Embryonic facial prominence (tissue), 1 donor: ENCODE measurements around the gene KMT2A.
"Not testable (repeated sequence)": the region's sequence is repeated elsewhere in the genome, so short reads cannot be mapped to it uniquely, and the experiment has no call there.

Experiments
- DNase-seq: peaks from one replicate; pipeline ENCODE4 v3.0.0-alpha.2; 2016; ENCODE audit errors: extremely low spot score

Gene KMT2A

DNA sequence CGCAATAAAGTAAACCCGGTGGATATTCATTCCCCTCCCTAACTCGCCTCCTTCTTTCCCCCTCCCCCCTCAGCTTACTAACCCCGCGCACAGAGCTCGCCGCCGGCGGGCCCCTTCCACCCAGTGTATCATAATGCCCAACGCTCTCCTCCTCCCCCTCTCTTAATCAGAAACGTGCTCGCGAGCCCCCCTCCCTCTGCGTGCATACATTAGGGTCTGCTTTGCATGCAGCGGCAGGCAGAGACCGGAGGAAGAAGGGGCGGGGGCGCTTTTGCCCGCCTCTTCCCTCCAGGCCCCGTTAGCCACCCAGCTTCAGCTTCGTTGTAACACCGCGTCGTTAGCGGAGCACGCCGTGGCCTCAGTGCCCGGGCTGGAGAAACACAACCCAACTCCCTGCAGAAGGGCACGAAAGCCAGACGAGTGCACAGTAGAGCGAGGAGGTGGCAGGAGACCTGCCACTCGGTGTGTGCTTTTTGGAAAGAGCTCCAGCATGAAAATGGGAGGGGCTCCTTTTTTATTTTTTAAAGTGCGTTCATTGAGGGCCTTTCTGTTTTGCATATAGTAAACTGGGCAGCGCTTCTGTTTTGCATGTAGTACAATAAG is 901 bp upstream of the KMT2A start:
- DNase-seq, result peak; percentile 65

DNA sequence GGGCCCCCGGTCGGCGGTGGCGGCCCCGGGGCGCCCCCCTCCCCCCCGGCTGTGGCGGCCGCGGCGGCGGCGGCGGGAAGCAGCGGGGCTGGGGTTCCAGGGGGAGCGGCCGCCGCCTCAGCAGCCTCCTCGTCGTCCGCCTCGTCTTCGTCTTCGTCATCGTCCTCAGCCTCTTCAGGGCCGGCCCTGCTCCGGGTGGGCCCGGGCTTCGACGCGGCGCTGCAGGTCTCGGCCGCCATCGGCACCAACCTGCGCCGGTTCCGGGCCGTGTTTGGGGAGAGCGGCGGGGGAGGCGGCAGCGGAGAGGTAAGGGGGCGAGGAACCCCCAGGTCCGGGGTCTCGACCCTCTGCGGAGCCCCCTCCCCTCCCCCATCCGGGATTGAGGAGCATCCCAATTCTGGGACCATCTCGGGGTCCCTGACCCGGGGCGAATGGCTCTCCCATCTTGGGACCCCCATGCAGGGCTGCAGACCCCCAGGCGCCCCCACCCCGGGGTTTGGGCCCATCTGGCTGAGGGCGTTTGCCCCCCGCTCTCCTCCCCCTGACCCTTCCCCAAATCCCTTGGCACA is 431 bp downstream of the KMT2A start:
- no peak for DNase-seq

DNA sequence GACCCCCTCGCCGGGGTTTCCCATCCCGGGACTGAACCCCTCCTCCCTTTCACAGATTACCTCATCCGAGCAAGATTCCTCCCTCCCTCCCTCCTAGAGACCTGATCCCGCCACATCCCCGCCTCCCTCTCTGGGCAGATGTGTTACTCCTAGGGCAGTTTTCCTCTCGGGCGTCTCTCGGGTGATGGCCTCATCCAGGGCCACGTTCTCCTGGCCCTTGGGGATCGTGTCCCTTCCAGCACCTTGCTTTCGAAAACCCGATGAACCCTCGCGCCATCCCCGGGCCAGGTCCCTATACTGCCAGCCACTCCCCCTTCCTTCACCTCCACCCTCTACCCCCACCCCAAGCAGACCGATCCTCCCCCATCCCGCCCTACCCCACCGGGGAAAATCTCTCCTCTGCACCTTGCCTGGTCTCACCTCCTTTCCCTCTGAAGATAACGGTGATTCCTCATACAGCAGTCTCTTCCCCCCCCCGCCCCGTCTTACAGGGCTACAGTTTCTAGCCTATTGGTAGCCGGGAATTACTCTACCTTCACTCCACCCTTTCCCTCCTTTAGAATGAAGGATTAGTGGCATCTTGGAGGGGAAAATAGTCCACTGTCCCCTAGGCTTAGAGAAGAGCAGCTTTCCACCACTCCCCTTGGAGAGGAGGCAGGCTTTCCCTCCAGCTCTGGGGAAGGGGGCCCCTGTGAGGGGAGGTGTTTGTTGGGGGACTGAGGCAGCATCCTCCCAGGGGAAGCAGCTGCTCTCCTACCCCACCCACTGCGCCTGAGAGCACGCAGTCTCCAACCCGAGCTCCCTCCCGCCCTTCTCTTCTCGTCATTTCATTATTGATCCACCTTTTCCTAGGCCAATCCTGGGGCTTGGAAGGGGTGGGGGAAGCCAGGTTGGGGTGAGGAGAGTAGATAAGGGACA is 1.2 kb downstream of the KMT2A start:
- peak; percentile 57 for DNase-seq

DNA sequence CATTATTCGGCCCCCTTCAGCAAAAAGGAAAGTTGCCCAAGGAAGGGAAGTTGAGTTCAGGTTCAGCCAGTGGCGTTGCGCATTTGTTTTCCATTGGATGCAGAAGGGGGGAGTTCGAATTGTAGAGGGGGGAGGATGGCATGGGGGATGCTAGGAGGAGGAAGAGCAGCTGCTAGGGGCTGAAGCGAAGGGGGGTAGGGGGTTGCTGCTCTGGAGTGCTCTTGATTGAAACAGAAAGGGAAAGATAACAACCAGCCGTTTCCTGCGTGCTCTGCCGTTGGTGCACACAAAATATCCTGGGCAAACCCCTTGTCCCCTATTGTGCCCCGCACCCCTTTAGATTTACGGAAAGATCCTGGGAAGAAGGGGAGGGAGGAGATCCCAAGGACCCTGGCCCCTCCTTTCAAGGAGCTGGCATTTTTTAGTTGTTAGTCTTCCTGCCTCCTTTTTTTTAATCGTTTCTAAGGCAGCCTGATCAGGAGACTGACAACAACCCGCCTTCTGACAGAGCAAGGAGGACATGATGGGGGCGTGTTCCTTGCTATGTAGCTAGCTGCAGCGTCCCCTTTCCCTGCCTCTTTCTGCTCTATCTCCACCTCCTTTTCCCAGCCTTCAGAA is 2.1 kb downstream of the KMT2A start:
- DNase-seq, result peak; percentile 76

DNA sequence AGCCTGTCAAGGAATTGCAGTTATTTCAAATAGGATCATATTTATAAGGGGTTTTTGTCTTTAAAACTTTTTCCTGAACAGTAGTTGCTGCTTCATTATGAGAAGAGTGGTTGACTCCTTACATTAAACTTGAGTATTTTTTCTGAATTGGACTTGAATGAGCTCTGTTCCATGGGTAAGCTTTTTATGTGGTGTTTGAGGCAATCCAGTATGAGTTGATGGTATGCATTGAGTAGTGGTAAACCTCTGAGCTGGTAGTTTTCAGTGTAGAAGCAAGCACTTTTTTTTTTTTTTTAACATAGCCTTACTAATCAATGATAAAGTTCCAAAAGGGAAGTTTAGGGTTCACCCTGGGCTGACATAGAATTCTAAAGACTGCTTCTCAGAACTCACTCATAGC is 3.4 kb downstream of the KMT2A start:
- DNase-seq, result no peak

DNA sequence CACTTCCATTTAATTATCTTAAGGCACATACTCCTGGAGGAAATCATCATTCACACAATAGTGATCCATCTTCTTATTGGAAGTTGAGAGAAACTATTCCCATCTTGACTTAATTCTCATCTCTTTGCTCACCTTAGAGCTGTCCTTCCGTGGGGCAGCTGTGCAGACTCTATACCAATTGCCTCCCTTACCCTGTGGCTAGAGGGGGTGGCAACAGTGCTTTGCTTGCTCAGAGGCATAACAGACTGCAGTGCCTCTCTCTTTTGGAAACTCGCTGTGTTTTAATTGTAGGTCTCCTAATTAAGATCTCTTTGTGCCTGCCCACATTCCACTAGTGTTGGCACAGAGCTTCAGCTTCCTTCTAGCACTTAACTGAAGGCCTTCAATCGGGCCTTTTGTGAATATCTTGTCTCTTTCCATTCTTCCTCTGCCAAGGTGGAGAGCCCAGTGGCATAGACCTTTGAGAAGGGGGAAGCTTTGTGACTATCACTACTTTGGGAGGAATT is 5.5 kb downstream of the KMT2A start:
- no peak for DNase-seq

DNA sequence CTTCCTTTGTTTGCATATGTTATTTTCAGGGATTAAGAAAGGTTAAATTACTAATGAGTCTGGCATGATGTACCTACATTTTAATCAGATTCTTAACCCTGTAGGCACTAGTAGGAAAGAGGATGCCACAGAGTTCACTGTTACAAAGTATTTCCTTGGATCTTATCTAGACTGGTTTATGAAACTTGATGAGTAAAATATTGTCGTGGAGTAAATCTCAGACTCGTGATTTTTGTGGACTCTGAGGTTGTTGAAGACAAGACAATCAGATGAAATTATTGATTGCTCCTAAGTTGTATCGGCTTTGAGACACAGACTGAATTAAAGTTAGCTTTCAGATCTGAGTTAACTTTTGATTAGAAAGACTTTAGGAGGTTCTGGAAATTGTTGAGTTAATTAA is 6.0 kb downstream of the KMT2A start:
- no peak for DNase-seq

DNA sequence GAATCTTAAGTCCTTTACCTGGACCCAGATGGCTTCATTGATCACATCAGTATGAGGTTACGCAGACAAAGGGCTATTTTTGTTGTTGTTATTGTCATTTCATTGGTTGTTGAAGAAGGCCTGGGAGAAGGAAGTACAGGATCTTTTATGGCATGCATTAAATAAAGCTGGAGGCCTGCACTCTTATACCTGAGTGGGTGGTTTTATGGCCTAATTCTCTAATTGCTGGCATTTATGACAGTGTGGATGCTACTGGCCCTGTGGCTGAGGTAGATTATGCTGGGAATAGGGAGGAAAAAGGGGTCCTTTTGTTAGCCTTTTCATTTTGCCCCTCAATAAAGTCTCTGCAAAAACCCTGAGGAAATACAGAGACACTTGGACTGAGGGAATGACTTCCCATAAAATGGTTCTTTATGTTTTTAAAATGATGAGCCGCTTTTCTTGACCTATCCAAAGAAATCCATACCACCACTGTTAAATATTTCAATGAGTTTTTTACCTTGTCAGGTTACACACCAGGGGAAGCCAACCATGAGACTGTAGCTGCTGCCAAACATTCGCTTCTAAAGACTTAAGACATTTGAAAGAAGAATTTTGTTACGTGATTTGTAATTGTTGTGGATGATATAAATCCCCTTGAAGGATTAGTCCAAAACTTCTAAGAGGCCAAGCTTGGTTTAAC is 6.8 kb downstream of the KMT2A start:
- DNase-seq, result no peak

DNA sequence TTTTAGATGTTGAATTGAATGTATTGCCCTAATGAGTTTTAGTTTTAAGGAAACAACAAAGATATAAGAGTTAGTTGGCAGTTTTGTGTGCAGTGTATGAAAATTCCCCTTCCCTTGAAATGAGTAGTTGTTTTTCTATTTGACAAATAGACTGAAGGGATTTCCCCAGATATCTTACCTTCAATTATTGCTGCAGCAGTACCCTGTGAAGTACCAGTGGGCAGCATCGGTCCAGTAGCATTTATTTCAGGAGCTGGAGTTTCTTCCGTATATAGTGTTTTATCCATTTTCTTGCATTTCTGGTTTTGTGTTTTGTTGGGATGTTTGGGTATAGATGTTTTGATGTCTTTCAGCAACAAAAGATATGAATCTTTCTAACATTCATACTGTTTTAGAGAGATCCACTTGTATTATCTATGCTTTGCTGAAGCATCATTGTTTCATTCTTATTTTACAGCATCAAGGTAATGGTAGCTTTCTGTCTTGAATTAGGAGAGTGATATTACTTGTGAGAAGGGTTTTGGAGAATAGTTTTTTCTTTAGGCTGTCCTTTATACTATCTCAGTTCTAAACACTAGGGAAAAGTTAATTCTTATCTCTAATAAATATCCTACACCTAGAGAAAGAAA is 7.4 kb downstream of the KMT2A start:
- DNase-seq, result no peak

DNA sequence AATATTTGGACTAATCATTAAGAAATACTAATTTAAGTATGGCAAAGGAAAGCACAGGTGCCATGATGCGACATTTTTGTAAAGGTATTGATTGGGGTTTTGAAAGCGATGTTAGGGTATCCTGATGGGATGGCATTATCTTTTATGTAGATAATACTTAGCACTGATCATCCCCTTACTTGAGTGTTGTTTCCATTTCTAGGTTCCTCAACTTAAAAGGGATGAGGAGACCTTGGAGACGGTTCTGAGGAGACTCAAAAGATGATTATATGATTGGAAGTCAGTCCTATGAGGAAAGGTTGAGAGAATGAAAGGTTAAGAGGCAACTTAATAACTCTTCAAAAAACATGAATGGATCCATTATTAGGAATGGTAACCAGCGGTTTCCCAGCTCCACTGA is 11.1 kb downstream of the KMT2A start:
- DNase-seq, result no peak

DNA sequence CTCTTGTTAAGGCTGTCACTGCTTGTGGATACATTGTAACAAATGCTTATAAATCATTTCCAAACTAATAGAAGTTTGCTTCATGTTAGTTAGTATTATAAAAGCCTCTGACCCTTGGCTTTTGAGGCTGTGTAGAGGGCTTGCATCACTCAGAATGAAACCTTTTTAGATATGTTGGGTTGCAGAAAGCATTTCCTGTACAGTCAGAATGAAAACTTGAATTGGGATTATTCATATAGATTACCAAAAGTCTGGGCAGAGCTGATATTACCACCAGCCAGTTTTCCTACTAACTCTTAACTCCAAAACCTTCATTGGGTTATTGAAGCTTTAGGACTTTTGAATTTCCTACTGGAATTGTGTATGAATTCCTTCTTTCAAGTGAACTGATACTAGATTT is 12.0 kb downstream of the KMT2A start:
- no peak for DNase-seq

DNA sequence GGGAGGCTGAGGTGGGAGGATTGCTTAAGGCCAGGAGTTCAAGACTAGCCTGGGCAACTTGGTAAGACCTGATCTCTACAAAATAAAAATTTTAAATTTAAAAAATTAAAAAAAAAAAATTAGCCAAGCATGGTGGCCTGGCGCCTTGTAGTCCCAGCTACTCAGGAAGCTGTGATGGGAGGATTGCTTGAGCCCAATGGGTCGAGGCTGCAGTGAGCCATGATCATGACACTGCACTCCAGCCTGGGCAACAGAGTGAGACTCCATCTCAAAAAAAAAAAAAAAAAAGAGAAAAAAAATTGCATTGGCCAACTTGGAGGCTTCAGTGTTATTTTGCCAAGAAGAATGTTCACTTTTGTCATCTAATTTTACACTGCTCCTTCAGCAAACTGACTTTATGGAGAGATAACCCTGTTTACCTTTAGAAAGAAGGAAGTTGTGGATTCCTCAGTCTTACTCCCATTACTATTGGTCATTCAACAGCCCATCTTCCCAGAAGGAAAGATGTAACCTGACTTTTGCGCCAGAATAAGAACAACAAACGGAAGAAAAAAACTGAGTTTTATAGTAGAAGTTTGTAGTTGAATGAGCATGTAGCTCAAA is 13.1 kb downstream of the KMT2A start:
- DNase-seq, result no peak

DNA sequence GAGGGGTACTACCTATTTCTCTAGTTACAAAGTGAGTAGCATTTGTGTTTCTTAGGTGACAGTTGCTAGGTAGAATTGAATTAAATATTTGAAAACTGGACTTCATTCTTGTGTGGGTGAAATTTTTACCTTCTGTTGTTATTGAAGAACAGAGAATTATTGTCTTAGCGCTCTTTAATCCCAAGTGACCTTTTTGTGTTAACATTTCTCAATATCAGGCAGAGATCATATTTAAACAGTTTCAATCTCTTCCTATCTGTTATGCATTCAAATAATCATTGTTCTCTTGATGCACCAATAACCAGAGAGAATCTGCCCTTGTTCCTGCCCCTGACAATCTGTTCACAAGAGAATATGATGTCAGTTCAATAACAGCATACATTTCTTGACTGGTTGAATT is 14.2 kb downstream of the KMT2A start:
- DNase-seq, result no peak

DNA sequence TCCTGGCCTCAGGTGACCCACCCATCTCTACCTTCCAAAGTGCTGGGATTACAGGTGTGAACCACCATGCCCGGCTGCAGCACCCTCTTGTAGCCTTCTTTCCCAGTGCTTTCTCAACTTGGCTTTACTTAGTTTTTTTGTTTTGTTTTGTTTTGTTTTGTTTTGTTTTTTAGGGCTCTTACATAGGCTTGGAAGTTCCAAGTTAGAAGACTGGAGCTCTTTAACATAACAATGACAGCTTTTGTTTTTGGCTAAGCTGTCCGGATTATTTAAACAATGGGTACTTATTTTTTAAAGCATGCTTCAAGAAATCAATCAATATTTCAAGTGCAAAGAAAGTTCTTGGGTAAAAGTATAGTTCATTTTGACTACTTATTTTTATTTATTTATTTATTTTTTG is 25.9 kb downstream of the KMT2A start:
- no peak for DNase-seq

DNA sequence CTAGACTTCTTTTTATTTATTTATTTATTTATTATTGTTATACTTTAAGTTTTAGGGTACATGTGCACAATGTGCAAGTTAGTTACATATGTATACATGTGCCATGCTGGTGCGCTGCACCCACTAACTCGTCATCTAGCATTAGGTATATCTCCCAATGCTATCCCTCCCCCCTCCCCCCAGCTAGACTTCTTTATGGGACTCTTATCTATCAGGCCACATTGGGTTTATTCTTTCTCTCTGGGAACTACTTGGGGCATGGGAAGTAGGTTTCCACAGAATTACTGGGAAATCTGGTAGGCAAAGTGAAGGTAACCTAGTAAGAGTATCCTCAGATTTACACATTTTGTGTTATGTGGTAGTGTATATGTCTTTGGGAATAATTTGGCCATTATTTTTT is 32.7 kb downstream of the KMT2A start:
- DNase-seq, result not testable (repeated sequence)

DNA sequence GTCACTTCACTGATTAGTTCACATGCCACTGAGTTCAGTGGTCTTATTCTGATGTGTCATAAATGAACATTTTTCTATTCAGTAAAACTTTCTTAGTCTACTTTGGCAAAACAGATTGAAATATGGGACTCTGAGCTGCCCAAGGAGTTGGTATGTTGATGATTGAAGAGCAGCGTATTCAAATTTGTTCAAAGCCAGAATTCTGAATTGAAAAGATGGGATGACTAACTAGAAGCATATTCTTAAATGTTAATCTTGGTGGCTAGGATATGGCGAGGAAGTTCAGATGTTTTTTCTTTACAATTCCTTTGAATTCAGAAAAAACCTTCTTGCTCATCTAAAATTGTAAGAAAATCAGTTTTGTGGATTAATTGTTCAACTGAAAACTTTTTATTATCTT is 34.7 kb downstream of the KMT2A start:
- no peak for DNase-seq

DNA sequence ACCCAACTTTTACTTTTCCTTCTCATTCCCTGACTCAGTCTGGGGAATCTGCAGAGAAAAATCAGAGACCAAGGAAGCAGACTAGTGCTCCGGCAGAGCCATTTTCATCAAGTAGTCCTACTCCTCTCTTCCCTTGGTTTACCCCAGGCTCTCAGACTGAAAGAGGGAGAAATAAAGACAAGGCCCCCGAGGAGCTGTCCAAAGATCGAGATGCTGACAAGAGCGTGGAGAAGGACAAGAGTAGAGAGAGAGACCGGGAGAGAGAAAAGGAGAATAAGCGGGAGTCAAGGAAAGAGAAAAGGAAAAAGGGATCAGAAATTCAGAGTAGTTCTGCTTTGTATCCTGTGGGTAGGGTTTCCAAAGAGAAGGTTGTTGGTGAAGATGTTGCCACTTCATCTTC is 37.2 kb downstream of the KMT2A start:
- no peak for DNase-seq

DNA sequence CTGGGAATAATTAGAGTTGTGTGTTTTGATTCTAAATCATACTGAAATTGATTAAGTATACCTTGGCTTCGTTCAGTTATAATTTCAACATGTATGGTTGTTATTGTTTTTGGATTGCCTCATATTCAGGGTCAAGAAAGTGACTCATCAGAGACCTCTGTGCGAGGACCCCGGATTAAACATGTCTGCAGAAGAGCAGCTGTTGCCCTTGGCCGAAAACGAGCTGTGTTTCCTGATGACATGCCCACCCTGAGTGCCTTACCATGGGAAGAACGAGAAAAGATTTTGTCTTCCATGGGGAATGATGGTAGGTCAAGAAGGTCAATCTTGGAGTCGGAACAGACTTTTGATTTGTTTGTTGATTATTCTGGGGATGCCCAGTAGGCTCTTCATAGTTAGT is 40.4 kb downstream of the KMT2A start:
- DNase-seq, result no peak

DNA sequence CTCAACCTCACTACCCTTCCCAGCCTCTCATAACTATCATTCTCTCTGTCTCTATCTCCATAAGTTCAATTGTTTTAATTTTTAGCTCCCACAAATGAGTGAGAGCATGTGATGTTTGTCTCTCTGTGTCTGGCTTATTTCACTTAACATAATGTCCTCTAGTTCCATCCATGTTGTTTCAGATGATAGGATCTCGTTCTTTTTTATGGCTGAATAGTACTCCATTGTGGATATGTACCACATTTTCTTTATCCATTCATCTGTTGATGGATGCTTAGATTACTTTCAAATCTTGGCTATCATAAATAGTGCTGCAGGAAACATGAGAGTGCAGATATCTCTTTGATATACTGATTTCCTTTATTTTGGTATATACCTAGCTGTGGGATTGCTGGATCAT is 44.9 kb downstream of the KMT2A start:
- DNase-seq, result not testable (repeated sequence)

DNA sequence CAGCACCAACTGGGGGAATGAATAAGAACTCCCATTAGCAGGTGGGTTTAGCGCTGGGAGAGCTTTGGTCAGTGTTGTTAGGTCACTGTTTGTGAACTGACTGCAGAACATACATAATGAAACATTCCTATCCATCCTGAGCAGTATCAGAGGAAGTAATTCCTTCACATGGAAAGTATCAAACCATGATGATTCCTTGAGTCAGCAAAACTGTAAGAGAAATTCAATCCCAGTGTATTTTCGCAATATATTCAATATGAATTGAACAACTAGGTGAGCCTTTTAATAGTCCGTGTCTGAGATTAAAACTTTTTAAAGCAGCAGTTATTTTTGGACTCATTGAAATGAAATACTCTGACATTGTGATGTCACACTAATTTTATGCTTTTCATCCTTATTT is 48.1 kb downstream of the KMT2A start:
- DNase-seq, result no peak

DNA sequence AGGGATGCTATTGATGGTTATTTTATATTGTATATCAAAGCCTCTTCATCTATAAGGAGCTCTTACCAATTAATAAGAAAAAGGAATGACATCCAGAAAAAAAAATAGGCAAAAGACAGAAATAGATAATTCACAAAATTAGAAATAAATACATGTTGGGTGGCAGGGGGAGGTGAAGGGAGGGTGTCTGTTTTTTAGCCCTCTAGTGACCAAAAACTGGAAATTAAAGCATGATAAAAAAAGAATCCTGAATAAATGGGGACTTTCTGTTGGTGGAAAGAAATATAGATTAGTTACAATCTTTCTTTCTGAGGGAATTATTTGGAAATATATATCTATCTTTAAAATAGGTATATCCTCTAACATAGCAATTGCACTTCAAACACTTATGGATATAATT is 49.0 kb downstream of the KMT2A start:
- no peak for DNase-seq
